Thoracic aorta (tissue), 2 donors: Measurements from ENCODE around the gene WDR17. TPM values are rescaled to one million over a fixed set of nuclear protein-coding genes. Genes with fewer than 3 reads are reported as not detected.

ENCODE experiments used
- ATAC-seq: fragments of 150-250 bp; one replicate; pipeline ENCODE4 v1.8.0; 2017; ENCODE audit warnings: low read depth; ENCODE audit not compliant: insufficient number of reproducible peaks, low FRiP score
- DNase-seq: peaks from one replicate; pipeline ENCODE4 v3.0.0-alpha.2; 2020; ENCODE audit warnings: low spot score
- H3K27ac ChIP-seq, 2 donors: fragments of 200-600 bp; sonication (generic); 1 replicate in 1 of 2; 2 replicates in 1 of 2; pipeline ENCODE4 v1.5.1; 2016; ENCODE audit warnings: mild to moderate bottlenecking in 2 of 2, moderate library complexity in 2 of 2
- H3K27me3 ChIP-seq: fragments of 200-600 bp; sonication (generic); replicated peaks from 2 replicates; pipeline ENCODE4 v1.6.0; 2016; ENCODE audit warnings: mild to moderate bottlenecking; ENCODE audit not compliant: insufficient read depth
- H3K36me3 ChIP-seq: fragments of 200-600 bp; sonication (generic); one replicate; pipeline ENCODE4 v1.5.1; 2016
- H3K4me1 ChIP-seq, 2 donors: fragments of 200-600 bp; sonication (generic); 1 replicate in 1 of 2; 2 replicates in 1 of 2; pipeline versions ENCODE4 v1.5.1 to v1.6.0; 2016; ENCODE audit warnings: low read depth in 2 of 2, mild to moderate bottlenecking in 1 of 2; ENCODE audit not compliant: control insufficient read depth in 1 of 2
- H3K4me3 ChIP-seq: fragments of 200-600 bp; sonication (generic); 2 replicates; pipeline ENCODE4 v1.5.1; 2016; ENCODE audit warnings: mild to moderate bottlenecking
- H3K9me3 ChIP-seq: fragments of 200-600 bp; sonication (generic); 2 replicates; pipeline ENCODE4 v1.5.1; 2016
- CTCF ChIP-seq: fragments of 200-600 bp; sonication (generic); IDR thresholded peaks from one replicate; pipeline ENCODE4 v1.5.1; 2019; ENCODE audit warnings: antibody characterized with exemption
- total RNA-seq, 2 donors: library from RNA; depleted of rRNA; stranded (reverse); fragments of >200 nt; gene quantifications; one replicate each; pipeline versions ENCODE4 v1.1.0 to v1.2.3, GENCODE V29; 2016

WDR17 gene
- total RNA-seq, 2 donors from 2014 or later = 1.7 to 5.3 TPM

- no peak for TF ChIP-seq CTCF
- Histone ChIP-seq H3K27me3 (no peaks in the 10 kb centered on the region), H3K4me1 (no peaks in the 10 kb centered on the region), H3K27ac (no peak overlapping the region), H3K4me3 (no peak overlapping the region), H3K9me3 (no peaks in the 10 kb centered on the region), H3K36me3 (no peaks in the 10 kb centered on the region)
- ATAC-seq (no peak), DNase-seq (no peak)
Observed at GRCh38 chr4:176077561-176077960, 11.9 kb downstream of the WDR17 start.

GRCh38 chr4:176084769-176085168 is 19.1 kb downstream of the WDR17 start:
- Histone ChIP-seq H3K4me1 (no peaks in the 10 kb centered on the region), H3K27me3 (no peaks in the 10 kb centered on the region), H3K4me3 (no peak overlapping the region), H3K36me3 (no peaks in the 10 kb centered on the region), H3K9me3 (no peaks in the 10 kb centered on the region), H3K27ac (no peak overlapping the region)
- DNase-seq = no peak
- no peak for TF ChIP-seq CTCF
- no peak for ATAC-seq

GRCh38 chr4:176090115-176090514 is 24.5 kb downstream of the WDR17 start:
- Histone ChIP-seq H3K27me3 (no peaks in the 10 kb centered on the region), H3K4me1 (no peaks in the 10 kb centered on the region), H3K9me3 (no peaks in the 10 kb centered on the region), H3K27ac (no peak overlapping the region), H3K4me3 (no peak overlapping the region), H3K36me3 (no peaks in the 10 kb centered on the region)
- no peak for TF ChIP-seq CTCF
- DNase-seq (no peak), ATAC-seq (no peak)

- no peaks in the 10 kb centered on the region for H3K36me3 ChIP-seq
- DNase-seq = no peak
- no peak overlapping the region for H3K4me3 ChIP-seq
- TF ChIP-seq CTCF = no peak
- ATAC-seq = no peak
- H3K27ac ChIP-seq = no peak overlapping the region
- H3K9me3 ChIP-seq = no peaks in the 10 kb centered on the region
- no peaks in the 10 kb centered on the region for H3K4me1 ChIP-seq
- no peaks in the 10 kb centered on the region for H3K27me3 ChIP-seq
Observed at GRCh38 chr4:176099314-176099713, 33.7 kb downstream of the WDR17 start.

GRCh38 chr4:176102414-176103063 is 36.9 kb downstream of the WDR17 start:
- no peak for TF ChIP-seq CTCF
- H3K9me3 ChIP-seq = no peaks in the 10 kb centered on the region
- no peak for ATAC-seq

More at GRCh38 chr4:176102414-176103063, 36.9 kb downstream of the WDR17 start:
- no peak for DNase-seq
- H3K4me1 ChIP-seq = no peaks in the 10 kb centered on the region
- H3K27me3 ChIP-seq = no peaks in the 10 kb centered on the region
- H3K27ac ChIP-seq = no peak overlapping the region
- H3K4me3 ChIP-seq = no peak overlapping the region
- no peaks in the 10 kb centered on the region for H3K36me3 ChIP-seq
